Right renal pelvis (tissue), 4 donors: ENCODE measurements around the gene PTPA. TPM values are rescaled to one million over a fixed set of nuclear protein-coding genes. Genes with fewer than 3 reads are reported as not detected.
A peak's percentile ranks its signal among the peaks of the same experiment; 100 is the strongest.

Source experiments
- DNase-seq, 4 donors: peaks; one replicate each; pipeline ENCODE4 v3.0.0-alpha.2; 2013; ENCODE audit warnings: low read depth in 4 of 4, low spot score in 3 of 4, missing footprints in 1 of 4
- polyA plus RNA-seq, 4 donors: library from polyadenylated mRNA; unstranded; fragments of 120-200 nt; gene quantifications; one replicate each; pipeline ENCODE4 v1.2.1, GENCODE V29; 2013; ENCODE audit not compliant: insufficient read length in 4 of 4

The PTPA gene
- 100 to 1,000 TPM in 3 of 4 donors, 10 to 100 TPM in 1; 99.2 to 131 (median 117) TPM for polyA plus RNA-seq

DNA sequence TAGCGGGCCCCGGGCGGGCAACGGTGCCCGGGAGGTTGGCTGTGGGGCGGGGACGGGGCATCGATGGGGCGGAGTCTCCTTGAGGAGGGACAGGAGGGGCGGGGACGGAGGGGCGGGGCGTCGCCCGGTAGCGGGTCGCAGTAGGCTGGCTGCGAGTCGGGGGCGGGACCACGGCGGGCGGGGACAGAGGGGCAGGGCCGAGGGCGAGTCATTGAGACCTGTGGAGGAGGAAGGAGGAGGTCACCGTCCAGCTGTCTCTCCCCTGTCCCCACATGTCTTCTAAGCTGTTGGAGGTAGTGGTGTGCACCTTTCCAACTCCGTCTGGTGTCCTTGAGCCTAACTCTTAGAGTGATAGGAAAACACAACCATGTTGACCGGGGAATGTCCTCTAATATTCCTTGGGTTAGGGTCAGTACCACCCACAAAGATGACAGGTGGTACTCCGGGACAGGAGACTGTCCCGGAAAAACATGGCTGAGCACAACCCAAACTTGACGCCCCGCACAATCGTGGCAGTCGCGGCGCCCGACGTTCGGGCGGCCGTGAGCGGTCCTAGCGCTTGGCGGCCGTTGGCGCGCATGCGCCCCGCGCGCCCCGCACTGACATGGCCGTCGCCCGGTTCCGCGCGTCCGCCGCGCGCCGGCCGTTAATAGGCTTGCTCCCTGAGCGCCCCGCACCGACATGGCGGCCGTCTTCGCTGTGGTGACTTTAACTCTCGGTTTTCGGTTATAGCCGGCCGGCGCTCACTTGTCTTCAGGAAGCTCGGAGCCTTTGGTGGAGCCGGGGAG lies at the start of gene PTPA, which contains the start of gene CRAT:
Gene PTPA (plus strand): TSS at position 676 of the 788 bp plus-strand sequence. CDS start 186 bp downstream, outside the sequence.
Gene CRAT (minus strand): TSS at position 54 of the 788 bp plus-strand sequence. CDS start 284 bp downstream, outside the sequence.
- DNase-seq = peak; percentile 84 to 88 (median 86)

DNA sequence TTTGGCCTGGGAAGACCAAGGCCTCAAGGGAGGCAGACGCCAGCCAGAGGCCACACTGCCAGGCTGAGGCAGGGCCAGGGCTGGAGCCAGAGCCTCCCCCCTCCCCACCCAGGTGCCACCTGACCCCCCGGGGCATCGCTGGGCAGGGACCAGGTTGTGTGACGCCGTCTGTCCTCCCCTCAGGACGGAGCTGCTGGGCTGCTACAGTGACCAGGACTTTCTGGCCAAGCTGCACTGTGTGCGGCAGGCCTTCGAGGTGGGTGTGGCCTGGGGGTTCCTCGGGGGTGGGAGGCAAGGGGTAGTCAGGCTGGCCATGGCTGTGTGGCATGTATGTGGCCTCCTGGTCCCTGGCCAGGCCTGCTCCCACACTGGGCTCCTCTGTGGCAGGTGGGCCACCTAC lies 48.2 kb upstream of the PTPA start:
- DNase-seq = no peak

DNA sequence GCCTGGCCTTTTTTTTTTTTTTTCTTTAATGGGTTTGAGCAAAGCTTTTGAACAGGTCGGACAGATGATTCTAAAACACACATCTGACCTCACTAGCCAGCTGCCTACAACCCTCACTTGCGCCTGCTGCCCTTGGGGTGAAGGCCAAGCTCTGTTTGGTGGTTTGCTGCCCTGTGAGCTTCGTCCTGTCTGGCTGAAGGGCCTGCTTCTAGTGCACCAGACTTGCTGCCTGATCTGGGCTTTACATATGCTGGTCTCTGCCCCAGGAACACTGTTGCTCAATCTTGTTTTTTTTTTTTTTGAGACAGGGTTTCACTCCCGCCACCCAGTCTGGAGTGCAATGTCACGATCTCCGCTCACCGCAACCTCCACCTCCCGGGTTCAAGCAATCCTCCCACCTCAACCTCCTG lies 46.7 kb upstream of the PTPA start:
- no peak for DNase-seq

DNA sequence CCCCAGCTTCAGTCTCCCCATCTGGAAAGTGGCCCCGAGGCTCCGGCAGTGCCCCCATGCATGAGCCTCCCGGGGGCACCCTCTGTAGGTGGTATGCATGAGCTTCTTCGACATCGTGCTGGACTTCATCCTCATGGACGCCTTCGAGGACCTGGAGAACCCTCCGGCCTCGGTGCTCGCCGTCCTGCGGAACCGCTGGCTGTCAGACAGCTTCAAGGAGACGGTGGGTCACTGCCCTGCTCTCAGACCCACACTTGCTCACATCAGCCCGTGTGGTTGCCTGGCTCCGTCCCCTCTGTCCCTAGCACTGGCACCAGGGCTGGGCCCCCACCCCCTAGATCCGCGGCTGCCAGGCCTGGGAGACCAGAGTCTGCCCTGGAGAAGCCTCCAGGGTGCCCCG lies 43.1 kb upstream of the PTPA start:
- DNase-seq = no peak

DNA sequence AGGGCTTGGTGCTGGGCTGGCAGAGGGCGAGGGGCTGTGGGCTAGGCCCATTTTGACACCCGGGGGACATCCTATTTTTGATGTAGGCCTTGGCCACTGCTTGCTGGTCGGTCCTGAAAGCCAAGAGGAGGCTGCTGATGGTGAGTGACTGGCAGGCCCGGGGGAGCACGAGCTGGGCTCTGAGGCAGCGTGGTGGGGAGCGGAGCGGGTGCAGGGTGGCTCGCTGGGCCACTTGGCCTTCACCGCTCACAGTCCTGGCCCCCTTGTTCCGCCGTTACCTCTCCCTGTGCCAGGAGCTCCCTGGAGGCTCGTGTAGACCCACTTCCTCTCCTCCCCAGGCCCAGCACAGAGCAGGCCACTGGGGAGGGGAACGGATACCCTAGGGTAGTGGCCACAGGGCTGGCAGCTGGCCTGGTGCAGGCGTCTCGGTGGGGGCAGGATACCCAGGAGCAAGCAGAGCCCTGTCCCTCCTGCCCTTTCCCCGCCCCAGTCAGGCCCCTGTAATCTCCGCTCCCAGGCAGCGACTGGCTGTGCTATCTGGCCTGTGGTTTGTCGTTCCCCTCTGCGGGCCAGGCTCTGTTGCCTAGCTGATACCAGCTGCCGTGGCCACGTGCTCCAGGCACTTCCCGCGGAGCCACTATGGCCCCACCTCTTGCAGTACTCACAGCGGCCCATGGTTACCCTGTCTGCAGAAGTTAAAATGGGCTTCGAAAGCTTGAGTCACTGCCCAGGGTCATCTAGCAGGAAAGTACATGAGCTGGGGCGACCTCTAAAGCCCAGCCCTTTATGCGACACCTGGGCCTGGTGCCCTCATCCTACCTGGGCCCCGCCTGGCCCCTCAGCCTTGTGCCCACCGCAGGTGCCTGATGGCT lies 42.0 kb upstream of the PTPA start:
- DNase-seq = no peak

DNA sequence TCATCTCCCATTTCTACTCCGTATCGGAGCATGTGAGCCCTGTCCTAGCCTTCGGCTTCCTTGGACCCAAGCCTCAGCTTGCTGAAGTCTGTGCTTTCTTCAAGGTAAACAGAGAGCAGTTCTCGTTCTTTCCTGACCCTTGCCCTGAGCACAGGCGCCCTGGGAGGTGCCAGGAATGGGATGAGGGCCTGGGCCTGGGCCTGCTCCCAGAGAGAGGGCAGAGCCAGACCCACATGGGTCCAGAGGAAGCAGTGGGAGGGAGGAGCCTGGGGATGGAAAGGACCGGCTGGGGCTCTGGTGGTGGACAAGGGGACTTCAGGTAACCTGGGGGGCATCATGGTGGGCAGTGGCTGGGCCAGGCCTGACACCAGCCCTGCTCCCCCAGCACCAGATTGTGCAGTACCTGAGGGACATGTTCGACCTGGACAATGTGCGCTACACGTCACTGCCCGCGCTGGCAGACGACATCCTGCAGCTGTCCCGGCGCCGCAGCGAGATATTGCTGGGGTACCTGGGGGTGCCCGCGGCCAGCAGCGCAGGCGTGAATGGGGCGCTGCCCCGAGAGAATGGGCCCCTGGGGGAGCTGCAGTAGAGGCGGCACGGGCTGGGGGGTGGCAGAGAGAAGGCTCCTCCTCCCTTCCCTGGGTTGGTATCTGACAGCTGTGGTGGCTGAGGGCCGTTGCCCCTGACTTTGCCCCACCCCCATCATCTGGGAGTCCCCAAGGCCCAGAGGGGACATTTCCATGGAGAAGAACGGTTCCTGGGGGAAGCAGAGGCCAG lies 41.2 kb upstream of the PTPA start:
- DNase-seq = no peak

DNA sequence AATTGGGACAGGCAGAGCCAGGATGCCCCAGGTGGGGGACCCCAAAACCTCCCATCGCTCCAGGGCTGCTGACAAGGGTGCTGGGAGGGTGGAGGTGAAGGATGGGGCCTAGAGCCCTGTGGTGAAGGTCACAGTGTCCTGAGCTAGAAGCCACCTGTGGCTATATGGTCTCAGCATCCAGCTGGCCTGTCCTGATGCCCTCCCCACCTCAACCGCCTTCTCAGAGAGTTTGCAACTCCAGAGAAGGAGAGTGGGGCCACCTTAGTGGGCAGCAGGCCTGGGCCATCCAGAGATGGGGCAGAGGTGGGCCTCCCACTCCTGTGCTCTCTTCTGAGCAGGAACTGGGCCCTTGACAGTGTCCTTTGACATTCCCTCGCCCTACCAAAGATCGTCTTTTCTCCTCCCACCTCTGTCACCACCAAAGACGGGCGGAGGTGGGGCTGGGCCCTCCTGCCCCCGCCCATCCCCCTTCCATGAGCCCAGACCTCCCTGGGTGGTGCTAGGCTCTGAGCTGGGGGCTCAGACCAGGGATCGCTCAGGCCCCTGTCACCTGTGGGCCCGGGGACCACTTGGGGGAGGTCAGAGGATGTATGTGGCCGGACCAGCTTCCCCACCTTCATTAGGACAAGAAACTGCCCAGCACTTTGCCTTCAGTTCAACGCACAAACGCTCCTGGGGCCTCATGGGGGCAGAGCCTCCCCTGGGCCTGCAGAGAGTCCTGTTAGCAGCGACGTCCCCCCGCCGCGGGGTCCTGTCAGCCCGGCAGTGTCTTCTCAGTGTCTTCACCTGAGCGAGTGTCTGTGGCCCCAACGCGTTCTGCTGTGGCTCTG lies 40.3 kb upstream of the PTPA start:
- no peak for DNase-seq

DNA sequence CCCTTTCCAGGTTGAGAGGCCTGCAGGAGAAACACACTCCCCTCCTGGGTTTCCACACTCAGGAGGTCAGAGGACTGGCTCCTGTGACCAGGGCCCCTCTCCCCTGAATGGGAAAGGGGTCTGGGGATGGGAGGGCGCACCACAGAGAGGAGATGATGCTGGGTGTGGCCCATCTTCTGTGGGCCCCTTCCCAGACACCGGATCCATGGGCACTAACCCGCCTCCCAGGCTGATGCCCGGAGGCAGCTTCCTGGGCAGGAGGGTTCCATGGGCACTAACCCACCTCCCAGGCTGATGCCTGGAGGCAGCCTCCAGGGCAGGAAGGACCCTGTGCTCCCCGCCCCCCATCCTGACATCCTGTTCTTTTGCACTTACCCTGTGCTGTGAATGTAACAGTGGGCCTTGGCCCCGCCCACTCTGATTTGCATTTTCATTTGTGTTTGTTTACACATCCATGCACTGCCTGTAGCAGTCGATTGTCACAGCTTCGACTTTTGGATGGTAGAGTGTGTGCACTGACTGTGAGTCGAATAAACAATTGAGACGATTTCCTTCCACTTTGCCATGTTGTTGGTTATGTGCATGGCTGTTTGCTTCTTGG lies 39.6 kb upstream of the PTPA start:
- no peak for DNase-seq

DNA sequence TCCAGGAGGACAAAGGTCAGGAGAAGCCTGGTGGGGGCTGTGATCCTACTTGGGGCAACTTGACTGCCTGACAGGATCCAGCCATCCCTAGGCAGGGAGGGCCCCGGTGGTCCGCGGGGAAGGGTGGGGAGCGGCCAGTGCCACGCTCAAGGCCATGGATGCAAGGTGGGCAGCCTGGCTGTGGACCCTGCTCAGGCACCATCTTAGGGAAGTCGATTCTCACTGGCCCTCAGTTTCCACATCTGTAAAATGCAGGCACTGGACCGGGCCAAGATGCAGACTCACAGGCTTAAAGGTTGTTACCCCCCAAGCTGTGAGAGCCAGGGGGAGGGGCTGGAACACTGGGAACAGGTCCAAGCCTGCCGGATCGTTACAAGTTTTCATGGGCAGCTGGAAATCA lies 39.0 kb upstream of the PTPA start:
- no peak for DNase-seq

DNA sequence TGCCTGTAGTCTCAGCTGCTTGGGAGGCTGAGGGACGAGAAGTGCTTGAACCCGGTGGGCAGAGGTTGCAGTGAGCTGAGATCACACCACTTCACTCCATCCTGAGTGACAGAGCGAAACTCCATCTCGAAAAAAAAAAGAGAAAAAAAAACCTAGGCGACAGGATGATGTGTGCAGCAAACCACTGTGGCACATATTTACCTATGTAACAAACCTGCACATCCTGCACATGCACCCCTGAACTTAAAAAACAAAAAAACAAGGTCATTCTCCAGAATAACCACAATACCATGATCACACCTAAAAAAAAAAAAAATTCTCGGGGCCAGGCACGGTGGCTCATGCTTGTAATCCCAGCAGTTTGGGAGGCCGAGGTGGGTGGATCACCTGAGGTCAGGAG lies 37.8 kb upstream of the PTPA start:
- no peak for DNase-seq

DNA sequence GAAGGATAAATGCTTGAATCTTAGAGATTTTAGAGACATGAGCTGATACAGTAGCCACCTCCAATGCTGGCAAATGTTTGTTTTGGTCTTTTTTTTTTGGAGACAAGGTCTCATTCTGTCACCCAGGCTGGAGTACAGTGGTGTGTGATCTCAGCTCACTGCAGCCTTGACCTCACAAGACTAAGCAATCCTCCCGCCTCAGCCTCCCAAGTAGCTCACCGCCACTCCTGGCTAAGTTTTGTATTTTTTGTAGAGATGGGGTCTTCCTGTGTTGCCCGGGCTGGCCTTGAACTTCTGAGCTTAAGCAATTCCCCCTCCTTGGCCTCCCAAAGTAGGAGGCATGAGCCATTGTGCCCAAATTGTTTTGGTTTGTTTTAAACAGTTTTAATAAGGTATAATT lies 37.1 kb upstream of the PTPA start:
- no peak for DNase-seq

DNA sequence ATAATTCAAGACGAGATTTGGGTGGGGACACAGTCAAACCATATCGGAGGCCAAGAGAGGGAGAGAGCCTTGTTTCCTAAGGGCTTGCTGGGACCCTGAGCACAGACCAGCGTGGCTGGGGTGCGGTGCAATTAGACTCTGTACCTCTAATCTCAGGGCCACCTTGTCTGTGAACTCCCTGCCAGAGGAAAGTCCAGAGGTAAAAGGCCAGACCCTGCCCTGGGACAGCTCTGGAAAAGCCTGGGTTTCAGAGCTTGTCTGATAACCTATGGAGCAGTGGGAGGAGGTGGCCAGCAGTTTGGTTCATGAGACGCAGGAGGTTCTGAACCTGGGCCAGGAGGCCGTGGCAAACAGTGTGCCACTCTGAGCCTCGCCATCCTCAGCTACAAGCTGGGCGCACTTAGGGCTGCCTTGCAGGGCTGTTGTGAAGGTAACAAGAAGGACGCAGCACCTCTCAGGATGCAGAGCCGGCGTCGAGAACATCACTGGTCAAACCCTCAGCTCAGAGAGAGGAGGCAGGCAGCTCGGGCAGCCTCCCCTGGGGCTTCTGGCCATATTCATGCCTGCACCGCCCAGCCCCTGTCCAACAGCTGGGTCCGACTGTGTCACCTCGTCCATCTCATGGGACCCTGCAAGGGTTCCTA lies 35.1 kb upstream of the PTPA start:
- no peak for DNase-seq

DNA sequence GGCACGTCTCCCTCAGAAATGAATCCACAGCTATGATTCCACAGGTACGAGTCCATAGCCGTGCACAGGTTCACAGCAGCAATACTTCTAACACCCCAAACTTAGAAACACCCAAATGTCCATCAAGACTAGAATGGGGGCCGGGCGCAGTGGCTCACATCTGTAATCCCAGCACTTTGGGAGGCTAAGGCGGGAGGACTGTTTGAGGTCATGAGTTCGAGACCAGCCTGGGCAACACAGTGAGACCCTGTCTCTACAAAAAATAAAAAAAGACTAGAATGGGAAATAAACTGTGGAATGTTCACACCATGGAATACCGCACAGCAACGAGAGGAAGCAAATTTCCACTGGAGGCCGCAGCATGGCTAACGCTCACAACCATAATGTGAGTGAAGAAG lies 34.6 kb upstream of the PTPA start:
- no peak for DNase-seq

DNA sequence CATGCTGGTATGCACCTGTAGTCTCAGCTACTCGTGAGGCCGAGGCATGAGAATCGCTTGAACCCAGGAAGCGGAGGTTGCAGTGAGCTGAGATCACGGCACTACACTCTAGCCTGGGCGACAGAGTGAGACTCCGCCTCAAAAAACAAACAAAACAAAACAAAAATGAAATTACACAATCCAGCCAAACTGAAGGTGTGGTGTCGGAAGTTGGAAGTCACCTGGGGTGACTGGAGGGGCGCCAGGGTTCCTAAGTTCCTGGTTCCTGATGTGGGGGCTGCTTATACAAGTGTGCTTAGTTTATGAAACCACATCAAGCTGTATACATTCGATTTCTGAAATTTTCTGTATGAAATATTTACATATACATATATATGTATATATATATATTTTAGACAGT lies 34.0 kb upstream of the PTPA start:
- no peak for DNase-seq

DNA sequence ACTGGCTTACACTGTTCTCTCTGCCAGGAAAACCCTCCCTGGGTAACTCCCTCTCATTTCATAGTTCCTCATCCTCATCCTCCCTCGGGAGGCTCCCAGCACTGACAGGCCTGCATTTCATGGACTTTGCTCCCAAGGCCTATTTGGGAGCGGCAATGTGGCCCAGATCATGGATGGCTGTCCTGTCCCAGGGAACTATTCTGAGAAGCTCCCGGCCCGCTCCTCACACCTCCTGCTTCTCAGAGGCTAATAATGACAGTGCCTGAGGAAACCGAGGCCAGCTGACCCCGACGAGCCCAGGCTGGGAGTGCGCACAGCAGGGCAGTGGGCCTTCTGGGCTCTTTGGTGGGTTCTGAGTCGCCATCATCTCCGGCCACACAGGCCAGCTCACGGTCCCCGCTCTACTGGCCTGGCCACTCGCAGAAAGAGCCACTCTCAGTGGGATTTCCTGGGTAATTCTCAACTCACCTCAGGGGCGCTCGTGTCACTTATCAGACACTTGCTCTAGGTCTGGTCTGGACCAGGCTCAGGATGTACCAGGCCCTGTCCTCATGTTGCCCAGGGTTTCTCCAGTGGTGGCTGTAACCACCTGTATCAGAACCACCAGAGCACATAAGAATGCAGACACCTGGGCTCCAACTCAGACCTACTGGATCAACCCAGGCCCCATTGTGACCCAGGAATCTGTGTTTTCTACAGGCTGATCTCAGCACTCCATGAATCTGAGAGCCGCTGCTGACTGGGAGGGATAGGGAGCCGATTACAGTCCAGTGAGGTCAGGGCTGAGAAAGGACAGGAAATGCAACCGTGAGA lies 32.3 kb upstream of the PTPA start:
- no peak for DNase-seq

DNA sequence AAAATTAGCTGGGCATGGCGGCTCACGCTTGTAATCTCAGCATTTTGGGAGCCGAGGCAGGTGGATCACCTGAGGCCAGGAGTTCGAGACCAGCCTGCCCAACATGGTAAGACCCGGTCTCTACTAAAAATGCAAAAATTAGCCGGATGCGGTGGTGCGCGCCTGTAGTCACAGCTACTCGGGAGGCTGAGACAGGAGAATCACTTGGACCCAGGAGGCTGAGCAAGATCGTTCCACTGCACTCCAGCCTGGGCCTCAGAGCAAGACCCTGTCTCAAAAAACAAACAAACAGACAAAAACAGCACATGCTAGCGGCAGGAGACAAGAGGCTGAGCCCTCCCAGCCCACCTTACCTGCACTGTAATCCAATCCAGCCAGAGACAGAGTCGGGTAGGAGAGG lies 31.4 kb upstream of the PTPA start:
- no peak for DNase-seq

DNA sequence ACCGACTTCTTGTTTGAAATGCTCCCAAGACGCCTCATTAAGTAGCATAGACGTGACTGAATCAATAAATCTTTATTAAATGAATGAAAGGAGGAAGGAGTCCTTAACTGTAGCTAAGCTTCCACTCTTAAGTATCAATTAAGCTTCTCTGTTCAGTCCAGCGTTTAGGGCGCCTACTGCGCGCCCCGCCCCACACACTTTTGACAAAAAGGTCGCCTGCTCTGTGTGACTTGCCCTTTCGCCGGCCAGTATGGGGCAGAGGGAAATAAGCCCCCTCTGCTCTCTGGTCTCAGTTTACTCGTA lies 31.0 kb upstream of the PTPA start:
- DNase-seq = no peak

DNA sequence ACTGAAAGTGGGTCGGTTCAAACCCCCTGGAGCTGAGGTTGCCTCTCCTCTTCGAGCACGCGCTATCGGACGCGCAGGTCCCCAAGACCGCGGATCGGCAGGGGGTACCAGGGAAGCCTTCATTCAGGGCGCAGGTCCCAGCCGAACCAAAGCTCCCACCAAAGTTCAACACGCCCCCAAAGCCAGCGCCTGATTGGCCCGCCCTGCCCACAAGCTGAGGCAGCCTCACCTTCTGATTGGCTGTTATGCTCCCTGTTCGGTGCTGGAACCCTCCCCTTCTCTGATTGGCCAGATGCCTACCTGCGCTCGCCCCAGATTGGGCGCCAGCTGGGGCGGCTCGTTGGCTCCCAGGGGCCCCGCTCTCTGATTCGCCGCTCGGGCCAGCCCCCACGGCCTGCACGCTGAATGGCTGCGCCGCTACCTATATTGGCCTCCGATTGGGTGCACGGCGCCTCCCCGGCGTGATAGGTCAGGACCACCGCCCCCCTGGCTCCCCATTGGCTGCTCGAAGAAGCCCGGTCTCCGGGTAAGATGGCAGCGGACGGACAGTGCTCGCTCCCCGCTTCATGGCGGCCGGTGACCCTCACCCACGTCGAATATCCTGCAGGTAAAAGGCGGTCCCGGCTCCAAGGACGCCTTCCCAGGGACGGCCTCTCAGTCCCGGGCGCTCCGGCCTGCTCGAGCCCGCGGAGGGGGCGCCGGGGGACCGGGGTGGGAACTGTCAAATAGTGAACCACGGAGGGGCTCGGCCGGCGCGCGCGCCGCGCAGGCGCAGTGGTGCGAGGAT lies 30.4 kb upstream of the PTPA start, which contains the start of gene DOLPP1:
Gene DOLPP1 (plus strand): TSS at position 511 of the 787 bp plus-strand sequence. CDS start 21 bp downstream, at position 532.
- peak; percentile 96 to 98 (median 96) for DNase-seq
